Right cardiac atrium (tissue), 5 donors: ENCODE measurements around the gene ANKRD11. TPM values are rescaled to one million over a fixed set of nuclear protein-coding genes. Genes with fewer than 3 reads are reported as not detected.

ENCODE experiments used
- ATAC-seq, 2 donors: fragments of 200-7000 bp; cut with Tn5 transposase; one replicate each; pipeline versions ENCODE4 v1.8.0 to v1.9.1; 2020; ENCODE audit warnings: moderate library complexity in 2 of 2, mild to moderate bottlenecking in 1 of 2
- DNase-seq, 3 donors: peaks; one replicate each; pipeline ENCODE4 v3.0.0-alpha.2; 2020
- H3K27ac ChIP-seq: one replicate; pipeline ENCODE4 v1.5.1; 2013; ENCODE audit warnings: mild to moderate bottlenecking, low read length, control low read depth, moderate library complexity
- H3K27me3 ChIP-seq: one replicate; pipeline ENCODE4 v1.6.1; 2013; ENCODE audit not compliant: control insufficient read depth, insufficient read depth
- H3K4me1 ChIP-seq: one replicate; pipeline ENCODE4 v1.6.1; 2013; ENCODE audit warnings: low read length; ENCODE audit not compliant: control insufficient read depth, insufficient read depth
- H3K4me3 ChIP-seq: one replicate; pipeline ENCODE4 v1.5.1; 2013; ENCODE audit warnings: low read length, control low read depth
- H3K9me3 ChIP-seq: one replicate; pipeline ENCODE4 v1.6.1; 2013; ENCODE audit warnings: low read length; ENCODE audit not compliant: control insufficient read depth
- WGBS: extraction: QIAGEN DNeasy Blood & Tissue Kit; methylation state at CpG from one replicate; pipeline ENCODE4 v1.1.7; 2013; 5-methylcytosine and 5-hydroxymethylcytosine counted together
- intact Hi-C, 4 donors: fragments of 100-400 bp; cut with DNase I; formaldehyde crosslinking; loops; one replicate each; pipeline versions ENCODE4 v1.11.0 to v1.14.0; 2022 to 2023
- polyA plus RNA-seq: library from polyadenylated mRNA; stranded (reverse); fragments of 200-250 nt; gene quantifications from one replicate; pipeline ENCODE4 v1.2.3, GENCODE V29; 2013
- total RNA-seq, 4 donors: library from RNA; stranded (reverse); fragmentation: NEBNext Ultra II Directional; extraction: Animal tissue kit (Norgen Biotek cat#: 25700); gene quantifications; one replicate each; pipeline ENCODE4 v1.2.1, GENCODE V29; 2021
- donor health status: healthy with polysubstance abuse.
- donor health status: DM: no; HTN: yes; CAD: no.
- donor health status: DM: no; HTN: no; CAD: no.
- donor health status: DM: no; HTN: yes; CAD: no; lungs with severe emphysema.
- donor health status: DM: yes; HTN: yes; CAD: no.

Gene ANKRD11
- total and polyA plus RNA-seq, 5 donors: 75.3 to 98.9 (median 95.3) TPM

DNA sequence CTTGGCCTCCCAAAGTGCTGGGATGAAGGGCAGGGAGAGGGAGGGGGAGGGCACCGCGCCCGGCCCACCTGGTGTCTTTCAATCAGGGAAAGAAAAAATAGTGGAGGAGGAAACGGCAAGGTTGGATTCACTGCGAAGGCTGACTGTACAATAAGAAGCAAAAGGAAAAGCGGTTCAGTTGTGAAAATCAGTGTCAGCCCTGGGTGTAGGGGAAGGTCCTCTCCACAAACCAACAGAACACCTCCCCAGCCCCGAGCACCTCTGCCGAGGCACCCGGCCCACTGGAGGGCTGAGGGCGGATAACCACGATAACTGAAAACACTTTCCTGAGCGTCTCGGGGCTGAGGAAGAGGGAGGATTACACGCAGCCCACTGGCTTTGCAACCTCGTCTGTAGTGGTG, 16.4 kb upstream of the ANKRD11 start:
- ATAC-seq: no peak

DNA sequence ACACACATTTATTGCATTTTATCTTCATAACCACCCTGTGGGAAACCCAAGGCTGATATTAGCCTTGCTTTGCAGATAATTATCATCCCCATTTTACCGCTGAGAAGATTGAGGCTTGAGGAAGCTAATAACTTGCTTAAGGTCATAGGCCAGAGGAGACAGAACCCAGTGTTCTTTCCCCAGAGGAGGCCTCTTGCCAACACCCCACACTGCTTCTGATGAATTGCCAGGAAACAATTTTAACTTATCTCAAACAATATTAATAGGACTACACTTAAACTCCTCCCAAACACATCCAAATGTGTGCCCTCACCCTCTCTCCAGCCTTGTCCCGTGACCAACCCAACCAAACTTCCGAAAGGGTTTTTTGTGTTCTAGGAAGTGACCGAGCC, 15.7 kb upstream of the ANKRD11 start:
- ATAC-seq (peak; percentile 5 to 16), DNase-seq (peak in 1 of 3 donors; percentile 58)
- Histone ChIP-seq H3K27me3 (no peaks in the 10 kb centered on the region), H3K4me3 (no peak overlapping the region), H3K27ac (peak overlapping the region; percentile 75), H3K4me1 (peaks cover 15% of the 10 kb centered on the region), H3K9me3 (no peaks in the 10 kb centered on the region)
- intact Hi-C loops: loop anchor here in 1 of 4 donors (5.0 kb wide), 1 partner anchor 174 kb away; no protein-coding TSS in a partner anchor
- WGBS: 38% methylated on average over 4 of the region's 4 CpGs

More for the DNA sequence above, 16.4 kb upstream of the ANKRD11 start:
- H3K27me3 ChIP-seq: no peaks in the 10 kb centered on the region
- peaks cover 15% of the 10 kb centered on the region for H3K4me1 ChIP-seq
- H3K9me3 ChIP-seq: no peaks in the 10 kb centered on the region
- no peak overlapping the region for H3K4me3 ChIP-seq
- intact Hi-C loops: loop anchor here in 1 of 4 donors (5.0 kb wide), 1 partner anchor 174 kb away; no protein-coding TSS in a partner anchor
- peak overlapping the region; percentile 81 for H3K27ac ChIP-seq
- 39% methylated on average over 15 of the region's 15 CpGs for WGBS
- DNase-seq: peak in 1 of 3 donors; percentile 52

DNA sequence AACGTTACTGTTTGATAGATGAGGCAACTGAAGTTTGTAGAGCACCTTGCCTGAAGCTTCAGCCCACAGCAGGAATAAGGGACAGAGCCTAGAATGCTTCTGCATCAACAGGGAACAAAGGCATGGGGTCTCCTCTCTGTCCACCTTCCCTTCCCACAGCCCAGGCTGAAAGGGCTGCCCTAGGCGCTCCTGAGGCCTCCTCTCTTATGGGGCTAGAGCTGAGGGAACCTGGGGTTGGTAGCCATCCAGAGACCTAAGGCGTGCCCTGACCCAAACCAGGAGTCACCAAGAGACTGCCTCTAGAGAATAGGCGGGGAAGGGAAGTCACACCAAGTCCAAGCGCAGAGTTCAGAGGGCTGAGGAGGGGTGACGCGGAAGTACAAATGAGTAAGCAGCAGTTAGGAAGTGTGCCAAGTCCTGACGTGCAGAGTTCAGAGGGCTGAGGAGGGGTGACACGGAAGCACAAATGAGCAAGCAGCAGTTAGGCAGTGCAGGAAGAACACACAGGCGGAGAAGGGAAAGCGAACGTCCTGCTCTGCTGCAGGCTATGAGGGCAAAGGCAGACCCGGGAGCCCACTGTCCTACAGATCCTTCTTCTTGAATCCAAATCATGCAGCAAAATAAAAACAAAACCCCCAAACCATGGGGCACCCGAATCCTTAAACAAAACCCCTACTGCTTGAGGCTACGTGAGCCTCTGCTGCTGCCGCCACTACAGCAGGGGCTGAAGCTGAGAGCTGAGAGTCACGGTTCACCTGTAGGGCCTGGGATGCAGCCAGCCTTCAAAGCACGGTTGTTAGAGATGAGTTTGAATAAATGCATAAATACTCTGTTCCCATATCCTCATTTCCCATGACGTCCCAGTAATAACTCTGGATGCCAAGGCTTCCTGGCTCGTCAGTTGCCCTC, 15.1 kb upstream of the ANKRD11 start:
- DNase-seq: peak; percentile 92 to 94 (median 93)
- 28% methylated on average over 20 of the region's 20 CpGs for WGBS
- Histone ChIP-seq H3K4me3 (no peak overlapping the region), H3K9me3 (no peaks in the 10 kb centered on the region), H3K27me3 (no peaks in the 10 kb centered on the region), H3K27ac (peak overlapping the region; percentile 75), H3K4me1 (peaks cover 15% of the 10 kb centered on the region)
- peak; percentile 69 to 76 for ATAC-seq
- intact Hi-C loops: loop anchor here in 1 of 4 donors (5.0 kb wide), 1 partner anchor 173 kb away; no protein-coding TSS in a partner anchor

DNA sequence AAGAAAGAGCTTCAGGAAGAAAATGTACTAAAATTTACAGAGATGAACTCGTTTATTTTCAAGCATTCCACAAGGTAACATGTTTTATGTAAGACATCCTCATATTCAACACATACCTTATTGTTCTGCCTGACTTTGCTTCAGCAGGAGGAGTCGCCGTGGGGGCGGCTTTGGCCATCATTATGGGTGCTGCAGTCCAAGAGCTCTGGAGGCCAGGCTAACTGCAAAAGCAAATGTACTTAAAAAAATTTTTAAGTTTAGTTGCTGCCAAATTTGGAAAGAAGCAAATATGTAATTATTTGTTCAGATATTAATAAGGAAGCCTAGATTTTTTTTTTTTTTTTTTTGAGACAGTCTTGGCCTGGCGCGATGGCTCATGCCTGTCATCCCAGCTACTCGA, 13.7 kb upstream of the ANKRD11 start:
- intact Hi-C loops: no loop called here

GRCh38 chr16:89502081-89502843, 11.9 kb upstream of the ANKRD11 start:
- Histone ChIP-seq H3K27ac (peak overlapping the region; percentile 53), H3K4me1 (peaks cover 15% of the 10 kb centered on the region), H3K9me3 (no peaks in the 10 kb centered on the region), H3K4me3 (no peak overlapping the region), H3K27me3 (no peaks in the 10 kb centered on the region)
- intact Hi-C loops: no loop called here
- ATAC-seq: peak; percentile 9 to 15
- 43% methylated on average over 21 of the region's 21 CpGs for WGBS
- DNase-seq: peak in 1 of 3 donors; percentile 57

More for the DNA sequence above, 13.7 kb upstream of the ANKRD11 start:
- ATAC-seq (no peak), DNase-seq (peak in 2 of 3 donors; percentile 38 to 49)
- Histone ChIP-seq H3K9me3 (no peaks in the 10 kb centered on the region), H3K4me1 (peaks cover 15% of the 10 kb centered on the region), H3K4me3 (no peak overlapping the region), H3K27me3 (no peaks in the 10 kb centered on the region), H3K27ac (no peak overlapping the region)
- 69% methylated on average over 7 of the region's 7 CpGs for WGBS

GRCh38 chr16:89499767-89500166, 9.4 kb upstream of the ANKRD11 start:
- Histone ChIP-seq H3K4me1 (no peaks in the 10 kb centered on the region), H3K9me3 (no peaks in the 10 kb centered on the region), H3K4me3 (no peak overlapping the region), H3K27ac (no peak overlapping the region), H3K27me3 (no peaks in the 10 kb centered on the region)
- intact Hi-C loops: loop anchor here in 1 of 4 donors (10.0 kb wide), 1 partner anchor 165 kb away; no protein-coding TSS in a partner anchor
- no peak for ATAC-seq
- DNase-seq: no peak
- 90% methylated on average over 3 of the region's 3 CpGs for WGBS

DNA sequence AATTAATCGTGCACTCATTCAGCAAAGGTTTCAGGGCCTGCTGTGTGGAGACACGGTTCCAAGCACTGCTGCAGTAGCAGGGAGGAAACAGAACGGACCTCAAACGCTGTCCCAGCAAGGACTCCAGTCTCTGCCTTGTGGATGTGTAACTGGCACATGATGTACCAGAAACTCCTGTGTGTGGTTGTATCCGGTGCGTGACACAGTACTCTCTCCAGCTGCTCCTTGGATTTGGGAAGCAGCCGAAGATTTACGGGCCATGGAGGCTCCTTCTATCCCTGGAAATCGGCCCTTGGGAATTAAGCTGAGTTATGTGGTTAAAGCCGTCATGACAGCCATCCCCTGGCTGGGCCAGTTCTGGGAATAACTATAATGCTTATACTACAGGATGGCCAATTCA, 8.5 kb upstream of the ANKRD11 start:
- no peak overlapping the region for H3K4me3 ChIP-seq
- intact Hi-C loops: loop anchor here in 1 of 4 donors (10.0 kb wide), 1 partner anchor 164 kb away; no protein-coding TSS in a partner anchor
- 82% methylated on average over 10 of the region's 10 CpGs for WGBS
- no peaks in the 10 kb centered on the region for H3K9me3 ChIP-seq
- H3K27ac ChIP-seq: no peak overlapping the region
- H3K27me3 ChIP-seq: no peaks in the 10 kb centered on the region
- H3K4me1 ChIP-seq: no peaks in the 10 kb centered on the region
- no peak for DNase-seq
- ATAC-seq: no peak

DNA sequence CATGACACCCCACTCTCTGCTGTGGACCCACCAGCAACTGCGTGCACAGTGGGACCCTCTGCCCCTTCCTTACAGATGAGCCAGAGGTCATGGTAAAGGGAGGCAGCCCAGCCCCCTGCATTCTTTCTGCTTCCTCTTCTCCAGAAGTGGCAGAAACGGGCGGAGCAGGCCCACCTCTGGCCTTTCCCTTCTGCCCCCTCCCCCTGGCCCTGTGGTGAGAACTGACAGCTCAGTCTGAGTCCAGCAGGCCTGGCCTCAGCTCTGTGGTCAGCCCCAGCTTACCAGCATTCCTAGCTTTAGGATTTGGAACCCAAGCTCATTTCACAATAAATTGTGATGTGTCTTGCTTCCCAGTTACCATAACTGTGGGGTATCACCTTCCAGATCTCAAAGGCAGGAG, 4.8 kb upstream of the ANKRD11 start:
- 53% methylated on average over 3 of the region's 3 CpGs for WGBS
- DNase-seq: peak in 1 of 3 donors; percentile 42
- Histone ChIP-seq H3K4me3 (no peak overlapping the region), H3K27ac (no peak overlapping the region), H3K4me1 (peaks cover 4% of the 10 kb centered on the region), H3K27me3 (no peaks in the 10 kb centered on the region), H3K9me3 (no peaks in the 10 kb centered on the region)
- intact Hi-C loops: loop anchor here in 1 of 4 donors (10.0 kb wide), 1 partner anchor 160 kb away; no protein-coding TSS in a partner anchor
- ATAC-seq: no peak

DNA sequence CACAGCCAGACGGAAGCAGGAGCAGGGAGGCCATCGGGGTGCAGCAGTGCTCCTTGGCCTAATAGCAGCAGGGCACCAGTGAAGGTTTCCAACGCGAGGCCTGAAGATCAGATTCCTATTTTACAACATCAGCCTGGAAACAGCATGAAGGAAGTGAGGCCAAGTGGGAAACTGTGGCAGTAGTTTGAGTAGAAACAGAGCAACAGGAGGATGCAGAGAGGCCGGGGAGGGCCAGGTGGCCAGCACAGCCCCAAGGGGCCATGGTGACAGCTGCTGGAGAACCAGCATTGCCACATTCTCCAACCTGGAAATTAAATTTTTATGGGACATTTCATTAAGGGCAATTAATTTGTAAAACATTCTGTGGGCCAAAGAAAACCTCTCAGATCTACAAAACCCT, 3.4 kb upstream of the ANKRD11 start:
- intact Hi-C loops: loop anchor here in 1 of 4 donors (10.0 kb wide), 1 partner anchor 159 kb away; no protein-coding TSS in a partner anchor
- WGBS: 73% methylated on average over 5 of the region's 5 CpGs
- DNase-seq (peak in 1 of 3 donors; percentile 22), ATAC-seq (no peak)
- Histone ChIP-seq H3K27ac (no peak overlapping the region), H3K27me3 (no peaks in the 10 kb centered on the region), H3K4me3 (no peak overlapping the region), H3K9me3 (no peaks in the 10 kb centered on the region), H3K4me1 (peaks cover 4% of the 10 kb centered on the region)

- Histone ChIP-seq H3K4me1 (peaks cover 8% of the 10 kb centered on the region), H3K27ac (no peak overlapping the region), H3K27me3 (no peaks in the 10 kb centered on the region), H3K4me3 (peak overlapping the region; percentile 83), H3K9me3 (no peaks in the 10 kb centered on the region)
- peak in 1 of 3 donors; percentile 40 for DNase-seq
- ATAC-seq: no peak
- 84% methylated on average over 24 of the region's 24 CpGs for WGBS
- intact Hi-C loops: loop anchor here in 1 of 4 donors (10.0 kb wide), 1 partner anchor 157 kb away; no protein-coding TSS in a partner anchor
Observed at GRCh38 chr16:89491974-89492687, 1.8 kb upstream of the ANKRD11 start.
